GM12878 (cell line): Measurements from ENCODE around the gene LCOR.

Experiments
- BHLHE40 ChIP-seq, 2 experiments: fragments of 450-650 bp in 1 of 2; IDR thresholded peaks; 2 replicates each; pipeline ENCODE4 v1.6.1; 2011 to 2017; ENCODE audit warnings: low read depth in 2 of 2, borderline replicate concordance in 1 of 2, improper control_type of control experiment in 1 of 2, low read length in 1 of 2, mild to moderate bottlenecking in 1 of 2
- CHD1 ChIP-seq: IDR thresholded peaks from 2 replicates; pipeline ENCODE4 v1.6.1; 2012; ENCODE audit warnings: low read depth, low read length, improper control_type of control experiment
- CREB1 ChIP-seq: IDR thresholded peaks from 2 replicates; pipeline ENCODE4 v1.6.1; 2012; ENCODE audit warnings: low read depth, mild to moderate bottlenecking, inconsistent platforms
- ETV6 ChIP-seq, 2 experiments: fragments of 450-650 bp in 1 of 2; IDR thresholded peaks in 1 of 2; conservative IDR thresholded peaks in 1 of 2; 2 replicates each; pipeline ENCODE4 v1.6.1; 2014; ENCODE audit warnings: antibody characterized with exemption in 1 of 2, borderline replicate concordance in 1 of 2, low read depth in 1 of 2, mild to moderate bottlenecking in 1 of 2, moderate library complexity in 1 of 2
- SIN3A ChIP-seq: IDR thresholded peaks from 2 replicates; pipeline ENCODE4 v1.6.1; 2012; ENCODE audit warnings: low read depth, low read length, improper control_type of control experiment
- SMAD1 ChIP-seq: fragments of 450-650 bp; IDR thresholded peaks from 2 replicates; pipeline ENCODE4 v1.6.1; 2018; ENCODE audit warnings: mild to moderate bottlenecking, low read depth; ENCODE audit not compliant: partially characterized antibody
- SREBF1 ChIP-seq: IDR thresholded peaks from 2 replicates; pipeline ENCODE4 v1.6.1; 2012; ENCODE audit warnings: mild to moderate bottlenecking, low read length
- TF ChIP-seq, protein P1 (sequence below): IDR thresholded peaks from 2 replicates; pipeline ENCODE4 v1.6.1; 2011; ENCODE audit warnings: low read depth, low read length, improper control_type of control experiment, borderline replicate concordance
- TF ChIP-seq, protein P2 (sequence below): fragments of 450-650 bp; conservative IDR thresholded peaks from 2 replicates; pipeline ENCODE4 v1.6.1; 2017; ENCODE audit warnings: mild to moderate bottlenecking, moderate library complexity
- TF ChIP-seq, protein P3 (sequence below), 3 experiments: IDR thresholded peaks in 2 of 3; conservative IDR thresholded peaks in 1 of 3; 2 replicates each; pipeline ENCODE4 v1.5.1; 2011; ENCODE audit warnings: low read depth in 3 of 3, low read length in 3 of 3, mild to moderate bottlenecking in 3 of 3, control low read depth in 2 of 3, moderate library complexity in 2 of 3, inconsistent platforms in 1 of 3, mixed read lengths in 1 of 3; ENCODE audit not compliant: control insufficient read depth in 2 of 3, insufficient read depth in 1 of 3; ENCODE audit errors: extremely low read depth in 1 of 3

DNA sequence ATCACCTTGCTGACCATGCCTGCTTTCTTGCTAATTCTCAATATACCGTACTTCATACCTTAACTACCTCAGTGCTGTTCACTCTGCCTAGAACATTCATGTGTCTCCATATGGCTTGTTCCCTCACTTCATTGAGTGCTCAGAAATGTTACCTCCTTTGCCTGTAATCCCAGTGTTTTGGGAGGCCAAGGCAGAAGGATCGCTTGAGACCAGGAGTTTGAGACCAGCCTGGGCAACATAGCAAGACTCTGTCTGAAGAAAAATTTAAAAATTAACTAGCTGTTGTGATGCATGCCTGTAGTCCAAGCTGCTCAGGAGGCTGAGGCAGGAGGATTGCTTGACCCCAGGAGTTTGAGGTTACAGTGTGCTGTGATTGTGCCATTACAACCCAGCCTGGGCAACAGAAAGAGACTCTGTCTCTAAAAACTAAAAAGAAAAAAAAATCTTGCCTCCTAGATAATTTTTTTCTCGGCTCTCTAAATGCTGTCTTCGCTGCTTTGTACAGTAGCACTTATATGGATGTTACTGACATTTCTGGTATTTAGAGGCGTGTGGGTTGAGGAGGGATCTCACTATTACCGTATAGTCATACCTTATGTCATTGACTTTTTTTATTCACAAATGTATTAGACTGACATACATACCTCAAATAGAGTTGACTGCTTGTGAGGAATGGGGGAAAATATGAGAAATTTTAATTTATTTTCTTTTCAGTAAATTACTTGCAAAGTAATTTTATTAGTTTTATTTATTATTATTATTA, 63.7 kb downstream of the LCOR start:
- TF ChIP-seq, protein P1, sequence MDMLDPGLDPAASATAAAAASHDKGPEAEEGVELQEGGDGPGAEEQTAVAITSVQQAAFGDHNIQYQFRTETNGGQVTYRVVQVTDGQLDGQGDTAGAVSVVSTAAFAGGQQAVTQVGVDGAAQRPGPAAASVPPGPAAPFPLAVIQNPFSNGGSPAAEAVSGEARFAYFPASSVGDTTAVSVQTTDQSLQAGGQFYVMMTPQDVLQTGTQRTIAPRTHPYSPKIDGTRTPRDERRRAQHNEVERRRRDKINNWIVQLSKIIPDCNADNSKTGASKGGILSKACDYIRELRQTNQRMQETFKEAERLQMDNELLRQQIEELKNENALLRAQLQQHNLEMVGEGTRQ: no peak
- TF ChIP-seq, protein P2, sequence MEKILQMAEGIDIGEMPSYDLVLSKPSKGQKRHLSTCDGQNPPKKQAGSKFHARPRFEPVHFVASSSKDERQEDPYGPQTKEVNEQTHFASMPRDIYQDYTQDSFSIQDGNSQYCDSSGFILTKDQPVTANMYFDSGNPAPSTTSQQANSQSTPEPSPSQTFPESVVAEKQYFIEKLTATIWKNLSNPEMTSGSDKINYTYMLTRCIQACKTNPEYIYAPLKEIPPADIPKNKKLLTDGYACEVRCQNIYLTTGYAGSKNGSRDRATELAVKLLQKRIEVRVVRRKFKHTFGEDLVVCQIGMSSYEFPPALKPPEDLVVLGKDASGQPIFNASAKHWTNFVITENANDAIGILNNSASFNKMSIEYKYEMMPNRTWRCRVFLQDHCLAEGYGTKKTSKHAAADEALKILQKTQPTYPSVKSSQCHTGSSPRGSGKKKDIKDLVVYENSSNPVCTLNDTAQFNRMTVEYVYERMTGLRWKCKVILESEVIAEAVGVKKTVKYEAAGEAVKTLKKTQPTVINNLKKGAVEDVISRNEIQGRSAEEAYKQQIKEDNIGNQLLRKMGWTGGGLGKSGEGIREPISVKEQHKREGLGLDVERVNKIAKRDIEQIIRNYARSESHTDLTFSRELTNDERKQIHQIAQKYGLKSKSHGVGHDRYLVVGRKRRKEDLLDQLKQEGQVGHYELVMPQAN: no peak
- TF ChIP-seq SREBF1 (no peak), BHLHE40 (IDR thresholded peaks at IDR 0.05; ENCODE audit: borderline replicate concordance in 1 of 2, low read depth in 2 of 2, low read length in 1 of 2) (no peak), ETV6 (conservative IDR thresholded peaks at IDR 0.05 in 1 of 2, IDR thresholded peaks at IDR 0.05 in 1 of 2; ENCODE audit: borderline replicate concordance in 1 of 2, low read depth in 1 of 2) (no peak), SMAD1 (no peak), CHD1 (no peak), CREB1 (no peak), SIN3A (no peak)
- TF ChIP-seq, protein P3, sequence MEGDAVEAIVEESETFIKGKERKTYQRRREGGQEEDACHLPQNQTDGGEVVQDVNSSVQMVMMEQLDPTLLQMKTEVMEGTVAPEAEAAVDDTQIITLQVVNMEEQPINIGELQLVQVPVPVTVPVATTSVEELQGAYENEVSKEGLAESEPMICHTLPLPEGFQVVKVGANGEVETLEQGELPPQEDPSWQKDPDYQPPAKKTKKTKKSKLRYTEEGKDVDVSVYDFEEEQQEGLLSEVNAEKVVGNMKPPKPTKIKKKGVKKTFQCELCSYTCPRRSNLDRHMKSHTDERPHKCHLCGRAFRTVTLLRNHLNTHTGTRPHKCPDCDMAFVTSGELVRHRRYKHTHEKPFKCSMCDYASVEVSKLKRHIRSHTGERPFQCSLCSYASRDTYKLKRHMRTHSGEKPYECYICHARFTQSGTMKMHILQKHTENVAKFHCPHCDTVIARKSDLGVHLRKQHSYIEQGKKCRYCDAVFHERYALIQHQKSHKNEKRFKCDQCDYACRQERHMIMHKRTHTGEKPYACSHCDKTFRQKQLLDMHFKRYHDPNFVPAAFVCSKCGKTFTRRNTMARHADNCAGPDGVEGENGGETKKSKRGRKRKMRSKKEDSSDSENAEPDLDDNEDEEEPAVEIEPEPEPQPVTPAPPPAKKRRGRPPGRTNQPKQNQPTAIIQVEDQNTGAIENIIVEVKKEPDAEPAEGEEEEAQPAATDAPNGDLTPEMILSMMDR (IDR thresholded peaks at IDR 0.05 in 2 of 3, conservative IDR thresholded peaks at IDR 0.05 in 1 of 3; ENCODE audit: control insufficient read depth in 2 of 3, extremely low read depth in 1 of 3, insufficient read depth in 1 of 3, low read depth in 3 of 3, low read length in 3 of 3): no peak
